Measurements from ENCODE around the gene ARHGEF40.
A peak's percentile ranks its signal among the peaks of the same experiment; 100 is the strongest.

DNA sequence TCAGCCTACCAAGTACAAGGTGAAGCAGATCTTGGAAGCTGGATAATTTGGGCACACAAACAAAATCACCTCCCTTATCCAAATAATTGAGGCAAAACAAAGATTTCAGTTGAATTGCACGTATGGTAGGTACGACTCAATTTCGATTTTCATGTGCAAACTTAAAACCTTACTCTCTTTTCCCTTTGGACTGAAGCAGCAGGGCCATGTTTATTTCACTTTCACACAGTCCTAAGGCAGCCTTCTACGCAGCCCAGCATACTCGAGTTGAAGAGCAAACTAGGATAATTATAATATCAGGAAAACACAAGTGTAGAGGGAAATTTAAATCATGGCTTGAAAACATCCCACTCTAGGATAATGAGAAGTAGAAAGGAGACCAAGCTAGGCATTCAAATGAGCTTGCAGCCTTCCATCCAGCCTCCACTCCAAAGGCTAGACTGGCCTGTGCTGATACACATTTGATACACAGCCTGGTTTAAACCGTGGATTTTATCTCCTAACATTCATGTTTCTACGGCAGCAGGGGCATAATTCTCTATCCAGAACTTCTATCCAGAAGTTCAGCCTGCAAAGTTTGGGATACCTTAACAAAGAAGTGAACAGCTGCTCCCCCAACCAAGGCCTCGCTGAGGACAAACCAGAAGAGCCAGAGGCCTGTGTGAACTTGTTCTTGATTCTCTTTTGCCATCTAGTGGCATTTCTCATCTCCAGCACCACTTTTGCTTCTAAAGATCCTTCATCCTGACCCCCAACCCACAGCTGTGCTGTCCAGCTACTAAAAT, 30.3 kb upstream of the ARHGEF40 start:
- TF ChIP-seq, protein P1, sequence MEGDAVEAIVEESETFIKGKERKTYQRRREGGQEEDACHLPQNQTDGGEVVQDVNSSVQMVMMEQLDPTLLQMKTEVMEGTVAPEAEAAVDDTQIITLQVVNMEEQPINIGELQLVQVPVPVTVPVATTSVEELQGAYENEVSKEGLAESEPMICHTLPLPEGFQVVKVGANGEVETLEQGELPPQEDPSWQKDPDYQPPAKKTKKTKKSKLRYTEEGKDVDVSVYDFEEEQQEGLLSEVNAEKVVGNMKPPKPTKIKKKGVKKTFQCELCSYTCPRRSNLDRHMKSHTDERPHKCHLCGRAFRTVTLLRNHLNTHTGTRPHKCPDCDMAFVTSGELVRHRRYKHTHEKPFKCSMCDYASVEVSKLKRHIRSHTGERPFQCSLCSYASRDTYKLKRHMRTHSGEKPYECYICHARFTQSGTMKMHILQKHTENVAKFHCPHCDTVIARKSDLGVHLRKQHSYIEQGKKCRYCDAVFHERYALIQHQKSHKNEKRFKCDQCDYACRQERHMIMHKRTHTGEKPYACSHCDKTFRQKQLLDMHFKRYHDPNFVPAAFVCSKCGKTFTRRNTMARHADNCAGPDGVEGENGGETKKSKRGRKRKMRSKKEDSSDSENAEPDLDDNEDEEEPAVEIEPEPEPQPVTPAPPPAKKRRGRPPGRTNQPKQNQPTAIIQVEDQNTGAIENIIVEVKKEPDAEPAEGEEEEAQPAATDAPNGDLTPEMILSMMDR (IDR thresholded peaks at IDR 0.05; ENCODE audit: low read depth, low read length), result peak; percentile 63
- TF ChIP-seq EZH2phosphoT487 (IDR thresholded peaks at IDR 0.05; ENCODE audit: low read depth), result no peak
